A549 (cell line): ENCODE results near the gene ACADVL. TPM values are rescaled to one million over a fixed set of nuclear protein-coding genes. Genes with fewer than 3 reads are reported as not detected.
A peak's percentile ranks its signal among the peaks of the same experiment; 100 is the strongest.

ENCODE experiments used
- ATAC-seq, 2 experiments: fragments of 200-7000 bp in 1 of 2; fragments of >200 bp in 1 of 2; cut with Nextera tagmentation in 1 of 2; cut with Tn5 transposase in 1 of 2; 3 replicates each; pipeline versions ENCODE4 v1.8.0 to v1.9.1; 2018 to 2020; ENCODE audit warnings: mild to moderate bottlenecking in 1 of 2, moderate library complexity in 1 of 2
- CTCF ChIA-PET: fragments of 300-600 bp; sonication (Branson Sonifier 250); formaldehyde crosslinking; extraction: SDS; loops from one replicate; lab custom pipeline; 2021; ENCODE audit warnings: antibody characterized with exemption, inconsistent platforms; lab: Yijun Ruan, JAX
- POLR2A ChIA-PET: fragments of 350-600 bp; formaldehyde crosslinking; extraction: SDS; loops from one replicate; lab custom pipeline; 2021; ENCODE audit warnings: antibody characterized with exemption, inconsistent platforms; lab: Yijun Ruan, JAX
- DNase-seq, 2 experiments: peaks; one replicate each; pipeline versions ENCODE4 v3.0.0 to v3.0.0-alpha.2; 2011 to 2016; ENCODE audit warnings: low read depth in 1 of 2, low spot score in 1 of 2
- FAIRE-seq: peaks from 2 replicates; lab custom pipeline; 2011; peaks lifted over from hg19 to GRCh38; lab: Jason Lieb, UNC
- H3K27ac ChIP-seq, 2 experiments: fragments of >200 bp; sonication (Bioruptor Twin); formaldehyde crosslinking; 3 replicates each; pipeline ENCODE4 v1.5.1; 2016 to 2017
- H3K4me1 ChIP-seq: fragments of >200 bp; sonication (Bioruptor Twin); formaldehyde crosslinking; 3 replicates; pipeline ENCODE4 v1.6.1; 2016
- H3K4me2 ChIP-seq: fragments of >200 bp; sonication (Bioruptor Twin); formaldehyde crosslinking; 3 replicates; pipeline ENCODE4 v1.6.1; 2016
- H3K4me3 ChIP-seq: fragments of >200 bp; sonication (Bioruptor Twin); formaldehyde crosslinking; 3 replicates; pipeline ENCODE4 v1.5.1; 2016
- H3K9me3 ChIP-seq: fragments of >200 bp; sonication (Bioruptor Twin); formaldehyde crosslinking; 3 replicates; pipeline ENCODE4 v1.6.1; 2016
- CBX8 ChIP-seq: fragments of 200-600 bp; sonication (generic); IDR thresholded peaks from 2 replicates; pipeline ENCODE4 v1.6.1; 2016
- CEBPB ChIP-seq, 2 experiments: fragments of >200 bp in 1 of 2; sonication (Bioruptor Twin) in 1 of 2; formaldehyde crosslinking in 1 of 2; IDR thresholded peaks; 2 replicates each; pipeline ENCODE4 v1.6.1; 2012 to 2016
- EP300 ChIP-seq, 2 experiments: fragments of >200 bp; sonication (Bioruptor Twin); formaldehyde crosslinking; IDR thresholded peaks; 2 replicates in 1 of 2; 3 replicates in 1 of 2; pipeline ENCODE4 v1.6.1; 2016 to 2017
- ESRRA ChIP-seq: fragments of 150-350 bp; IDR thresholded peaks from 2 replicates; pipeline ENCODE4 v1.6.1; 2014; ENCODE audit warnings: mild to moderate bottlenecking, low read length, borderline replicate concordance
- GATA3 ChIP-seq: IDR thresholded peaks from 2 replicates; pipeline ENCODE4 v1.6.1; 2012; ENCODE audit warnings: borderline replicate concordance
- HEYL ChIP-seq: fragments of 250-450 bp; sonication (Bioruptor Pico); IDR thresholded peaks from 2 replicates; pipeline ENCODE4 v1.8.0; 2021; ENCODE audit warnings: mild to moderate bottlenecking, moderate library complexity
- HOXA7 ChIP-seq: fragments of 250-450 bp; sonication (Bioruptor Pico); IDR thresholded peaks from 2 replicates; pipeline ENCODE4 v1.5.0; 2020; ENCODE audit warnings: mild to moderate bottlenecking, moderate library complexity
- HOXB13 ChIP-seq: fragments of 250-450 bp; sonication (Bioruptor Pico); IDR thresholded peaks from 2 replicates; pipeline ENCODE4 v1.5.0; 2020; ENCODE audit warnings: low read depth, mild to moderate bottlenecking, moderate library complexity
- MAFK ChIP-seq: fragments of 450-650 bp; IDR thresholded peaks from 2 replicates; pipeline ENCODE4 v1.6.1; 2014; ENCODE audit not compliant: partially characterized antibody
- MYC ChIP-seq: IDR thresholded peaks from 2 replicates; pipeline ENCODE4 v1.6.1; 2012; ENCODE audit warnings: mild to moderate bottlenecking, inconsistent platforms, low read length, improper control_type of control experiment, borderline replicate concordance
- NPAS2 ChIP-seq: fragments of 250-450 bp; sonication (Bioruptor Pico); IDR thresholded peaks from 2 replicates; pipeline ENCODE4 v1.8.0; 2022; ENCODE audit warnings: mild to moderate bottlenecking, moderate library complexity, borderline replicate concordance
- PHF8 ChIP-seq: fragments of 200-600 bp; sonication (generic); IDR thresholded peaks from 2 replicates; pipeline ENCODE4 v1.6.1; 2016; ENCODE audit warnings: low read depth, mild to moderate bottlenecking, antibody characterized with exemption, moderate library complexity, borderline replicate concordance
- POLR2A ChIP-seq: IDR thresholded peaks from 2 replicates; pipeline ENCODE4 v1.6.1; 2012; ENCODE audit warnings: mild to moderate bottlenecking, low read length
- RAD21 ChIP-seq, 2 experiments: fragments of >200 bp in 1 of 2; sonication (Bioruptor Twin) in 1 of 2; formaldehyde crosslinking in 1 of 2; IDR thresholded peaks in 1 of 2; conservative IDR thresholded peaks in 1 of 2; 2 replicates in 1 of 2; 3 replicates in 1 of 2; pipeline ENCODE4 v1.6.1; 2012 to 2018; ENCODE audit warnings: inconsistent platforms in 1 of 2
- RARB ChIP-seq: fragments of 250-450 bp; sonication (Bioruptor Pico); IDR thresholded peaks from 2 replicates; pipeline ENCODE4 v1.8.0; 2021; ENCODE audit warnings: mild to moderate bottlenecking, moderate library complexity
- RCOR1 ChIP-seq: fragments of 150-350 bp; IDR thresholded peaks from 2 replicates; pipeline ENCODE4 v1.6.1; 2014; ENCODE audit warnings: antibody characterized with exemption, low read length, low read depth
- SMC3 ChIP-seq: fragments of >200 bp; sonication (Bioruptor Twin); formaldehyde crosslinking; IDR thresholded peaks from 3 replicates; pipeline ENCODE4 v1.6.1; 2018; ENCODE audit warnings: inconsistent platforms
- SREBF2 ChIP-seq: fragments of 450-650 bp; IDR thresholded peaks from 2 replicates; pipeline ENCODE4 v1.6.1; 2014; ENCODE audit warnings: mild to moderate bottlenecking, moderate library complexity
- TP53 ChIP-seq: fragments of 250-450 bp; sonication (Bioruptor Pico); IDR thresholded peaks from 2 replicates; pipeline ENCODE4 v1.5.0; 2021; ENCODE audit warnings: mild to moderate bottlenecking, moderate library complexity
- WGBS: methylation state at CpG from one replicate; pipeline ENCODE4 v1.1.6; 2017; ENCODE audit errors: missing lambda C conversion rate; 5-methylcytosine and 5-hydroxymethylcytosine counted together
- polyA plus RNA-seq, 4 experiments: library from polyadenylated mRNA; depleted of rRNA in 3 of 4; stranded (reverse); fragments of >200 nt; fragmentation: RNase III in 1 of 4; extraction: RNeasy Plus Mini Kit Qiagen cat#74134 plus additional on column Dnase treatment in 1 of 4; gene quantifications; 2 replicates in 3 of 4; 3 replicates in 1 of 4; pipeline ENCODE4 v1.2.3, GENCODE V29; 2011 to 2017
- TF ChIP-seq, protein P1 (sequence below): fragments of >200 bp; sonication (Bioruptor Twin); formaldehyde crosslinking; IDR thresholded peaks from 2 replicates; pipeline ENCODE4 v1.6.1; 2016
- TF ChIP-seq, protein P2 (sequence below): fragments of 250-450 bp; sonication (Bioruptor Pico); IDR thresholded peaks from 2 replicates; pipeline ENCODE4 v1.5.0; 2020; ENCODE audit warnings: low read depth, mild to moderate bottlenecking, moderate library complexity
- TF ChIP-seq, protein P3 (sequence below): IDR thresholded peaks from 2 replicates; pipeline ENCODE4 v1.6.1; 2012
- TF ChIP-seq, protein P4 (sequence below): fragments of >200 bp; sonication (Bioruptor Twin); formaldehyde crosslinking; IDR thresholded peaks from 3 replicates; pipeline ENCODE4 v1.5.1; 2016
- TF ChIP-seq, protein P5 (sequence below): IDR thresholded peaks from 2 replicates; pipeline ENCODE4 v1.6.1; 2012

ACADVL gene
- polyA plus RNA-seq, 2 of the 4 experiments (the other 2 are of a cell fraction) = 238 to 425 TPM

DNA sequence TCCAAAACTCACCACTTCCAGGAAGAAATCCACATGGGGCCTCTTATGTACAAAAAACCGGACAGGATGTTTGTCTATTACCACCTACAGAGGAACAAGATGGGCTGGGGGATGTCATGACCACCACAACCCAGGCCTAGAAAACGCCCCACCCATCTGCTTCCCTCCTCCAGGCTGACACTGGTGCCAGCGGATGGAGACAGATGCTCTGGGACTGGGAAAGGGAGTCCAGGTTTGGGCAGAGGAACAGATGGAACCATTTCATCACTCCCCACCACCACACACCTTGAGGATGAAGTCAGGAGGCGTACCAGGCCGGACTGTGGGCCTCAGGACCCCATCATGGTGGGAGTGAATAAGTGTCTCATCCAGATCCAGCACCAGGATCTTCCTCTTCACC, 27.0 kb downstream of the ACADVL start:
- ChIA-PET CTCF (interaction anchor here (1.0 to 7.5 kb wide), 3 partner anchors 10 to 50 kb away, joined by 3 to 66 read pairs (median 5); no protein-coding TSS in a partner anchor), POLR2A (no interaction called here)
- ATAC-seq (no peak), DNase-seq (no peak), FAIRE-seq (no peak)
- Histone ChIP-seq H3K9me3 (no peaks in the 10 kb centered on the region), H3K4me1 (peaks cover 23% of the 10 kb centered on the region), H3K4me2 (no peak overlapping the region), H3K4me3 (no peak overlapping the region), H3K27ac (no peak overlapping the region)
- WGBS = 87% methylated on average over 5 of the region's 5 CpGs
- TF ChIP-seq SREBF2 (no peak), RCOR1 (no peak), EP300 (IDR thresholded peaks at IDR 0.05) (no peak), HEYL (CRISPR knock-in tag) (no peak), CEBPB (IDR thresholded peaks at IDR 0.05) (no peak), POLR2A (no peak)
- TF ChIP-seq, protein P1, sequence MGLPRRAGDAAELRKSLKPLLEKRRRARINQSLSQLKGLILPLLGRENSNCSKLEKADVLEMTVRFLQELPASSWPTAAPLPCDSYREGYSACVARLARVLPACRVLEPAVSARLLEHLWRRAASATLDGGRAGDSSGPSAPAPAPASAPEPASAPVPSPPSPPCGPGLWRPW = no peak
- TF ChIP-seq, protein P2, sequence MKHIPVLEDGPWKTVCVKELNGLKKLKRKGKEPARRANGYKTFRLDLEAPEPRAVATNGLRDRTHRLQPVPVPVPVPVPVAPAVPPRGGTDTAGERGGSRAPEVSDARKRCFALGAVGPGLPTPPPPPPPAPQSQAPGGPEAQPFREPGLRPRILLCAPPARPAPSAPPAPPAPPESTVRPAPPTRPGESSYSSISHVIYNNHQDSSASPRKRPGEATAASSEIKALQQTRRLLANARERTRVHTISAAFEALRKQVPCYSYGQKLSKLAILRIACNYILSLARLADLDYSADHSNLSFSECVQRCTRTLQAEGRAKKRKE (CRISPR knock-in tag) = no peak
- TF ChIP-seq, all 56 proteins: peak for 0

DNA sequence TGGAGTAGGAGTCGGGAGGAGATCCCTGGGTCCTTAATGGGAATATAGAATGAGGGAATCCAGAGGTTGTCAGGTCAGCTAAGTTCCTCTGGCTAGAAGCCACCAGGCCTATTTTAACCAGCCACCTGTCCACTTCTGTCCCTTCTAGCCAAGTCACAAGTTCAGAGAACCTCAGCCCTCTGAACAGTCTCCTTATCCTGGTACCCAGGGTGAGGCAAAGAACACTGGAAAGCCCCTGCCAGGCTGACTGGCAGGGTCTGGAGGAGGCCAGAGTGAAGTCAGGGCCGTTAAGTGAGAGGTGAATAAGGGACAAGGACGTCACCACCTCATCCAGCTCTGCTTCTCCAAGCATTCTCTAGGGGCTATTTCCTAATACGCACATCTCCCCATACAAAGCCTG, 29.1 kb downstream of the ACADVL start:
- Histone ChIP-seq H3K27ac (peak overlapping the region in 1 of 2 experiments; percentile 2; a peak in 1 of 6 replicates), H3K4me3 (no peak overlapping the region), H3K4me2 (peak overlapping the region; percentile 93), H3K9me3 (no peaks in the 10 kb centered on the region), H3K4me1 (peaks cover 26% of the 10 kb centered on the region)
- CTCF ChIA-PET = interaction anchor here (0.8 to 4.6 kb wide), 6 partner anchors 8 to 98 kb away, joined by 3 to 29 read pairs (median 4); partner anchors contain the start of gene SLC2A4
- TF ChIP-seq, protein P3, sequence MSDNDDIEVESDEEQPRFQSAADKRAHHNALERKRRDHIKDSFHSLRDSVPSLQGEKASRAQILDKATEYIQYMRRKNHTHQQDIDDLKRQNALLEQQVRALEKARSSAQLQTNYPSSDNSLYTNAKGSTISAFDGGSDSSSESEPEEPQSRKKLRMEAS = no peak
- no peak for TF ChIP-seq MYC
- TF ChIP-seq PHF8 = no peak
- no peak for TF ChIP-seq SMC3
- TF ChIP-seq, protein P4, sequence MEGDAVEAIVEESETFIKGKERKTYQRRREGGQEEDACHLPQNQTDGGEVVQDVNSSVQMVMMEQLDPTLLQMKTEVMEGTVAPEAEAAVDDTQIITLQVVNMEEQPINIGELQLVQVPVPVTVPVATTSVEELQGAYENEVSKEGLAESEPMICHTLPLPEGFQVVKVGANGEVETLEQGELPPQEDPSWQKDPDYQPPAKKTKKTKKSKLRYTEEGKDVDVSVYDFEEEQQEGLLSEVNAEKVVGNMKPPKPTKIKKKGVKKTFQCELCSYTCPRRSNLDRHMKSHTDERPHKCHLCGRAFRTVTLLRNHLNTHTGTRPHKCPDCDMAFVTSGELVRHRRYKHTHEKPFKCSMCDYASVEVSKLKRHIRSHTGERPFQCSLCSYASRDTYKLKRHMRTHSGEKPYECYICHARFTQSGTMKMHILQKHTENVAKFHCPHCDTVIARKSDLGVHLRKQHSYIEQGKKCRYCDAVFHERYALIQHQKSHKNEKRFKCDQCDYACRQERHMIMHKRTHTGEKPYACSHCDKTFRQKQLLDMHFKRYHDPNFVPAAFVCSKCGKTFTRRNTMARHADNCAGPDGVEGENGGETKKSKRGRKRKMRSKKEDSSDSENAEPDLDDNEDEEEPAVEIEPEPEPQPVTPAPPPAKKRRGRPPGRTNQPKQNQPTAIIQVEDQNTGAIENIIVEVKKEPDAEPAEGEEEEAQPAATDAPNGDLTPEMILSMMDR = no peak
- TF ChIP-seq, protein P5, sequence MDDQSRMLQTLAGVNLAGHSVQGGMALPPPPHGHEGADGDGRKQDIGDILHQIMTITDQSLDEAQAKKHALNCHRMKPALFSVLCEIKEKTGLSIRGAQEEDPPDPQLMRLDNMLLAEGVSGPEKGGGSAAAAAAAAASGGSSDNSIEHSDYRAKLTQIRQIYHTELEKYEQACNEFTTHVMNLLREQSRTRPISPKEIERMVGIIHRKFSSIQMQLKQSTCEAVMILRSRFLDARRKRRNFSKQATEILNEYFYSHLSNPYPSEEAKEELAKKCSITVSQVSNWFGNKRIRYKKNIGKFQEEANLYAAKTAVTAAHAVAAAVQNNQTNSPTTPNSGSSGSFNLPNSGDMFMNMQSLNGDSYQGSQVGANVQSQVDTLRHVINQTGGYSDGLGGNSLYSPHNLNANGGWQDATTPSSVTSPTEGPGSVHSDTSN = no peak
- no peak for TF ChIP-seq CBX8
- no peak for TF ChIP-seq RARB
- TF ChIP-seq SREBF2 = no peak
- FAIRE-seq (no peak), DNase-seq (no peak), ATAC-seq (no peak)
- POLR2A ChIA-PET = interaction anchor here (0.5 kb wide), 1 partner anchor 155 kb away, joined by 3 read pairs; the partner anchor contains the start of gene TMEM256
- 84% methylated on average over 4 of the region's 4 CpGs for WGBS

DNA sequence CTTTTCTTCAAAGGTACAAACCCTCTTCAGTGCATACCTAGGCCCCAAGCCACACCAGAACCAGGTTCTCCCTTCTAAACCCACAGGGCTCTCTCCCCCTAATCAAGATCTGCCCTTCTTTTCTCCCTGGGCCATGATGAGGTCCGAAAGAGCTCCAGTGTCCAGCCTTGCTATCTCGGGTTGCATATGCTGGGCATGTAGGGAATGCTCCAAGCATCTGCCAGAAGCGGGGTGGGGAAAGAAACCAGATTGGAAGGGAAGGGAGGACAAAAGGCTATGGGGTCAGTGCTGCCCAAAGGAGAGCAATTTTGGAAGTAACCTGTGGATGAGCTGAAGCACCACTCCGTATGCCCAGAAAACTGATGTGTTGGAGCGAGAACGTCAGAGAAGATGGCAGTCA, 29.5 kb downstream of the ACADVL start:
- no peak for DNase-seq
- peak overlapping the region in 1 of 2 experiments; percentile 2; a peak in 1 of 6 replicates for H3K27ac ChIP-seq
- H3K9me3 ChIP-seq = no peaks in the 10 kb centered on the region
- H3K4me2 ChIP-seq = peak overlapping the region; percentile 93
- CTCF ChIA-PET = interaction anchor here (0.8 to 4.6 kb wide), 8 partner anchors 8 to 204 kb away, joined by 3 to 29 read pairs (median 4); partner anchors contain the start of gene SLC2A4
- TF ChIP-seq GATA3 = no peak
- TF ChIP-seq CBX8 = no peak
- TF ChIP-seq RAD21 (conservative IDR thresholded peaks at IDR 0.05 in 1 of 2, IDR thresholded peaks at IDR 0.05 in 1 of 2) = no peak
- TF ChIP-seq RCOR1 = no peak
- TF ChIP-seq HOXB13 (CRISPR knock-in tag) = no peak
- TF ChIP-seq ESRRA = no peak
- no peak for TF ChIP-seq MYC
- TF ChIP-seq HOXA7 (CRISPR knock-in tag) = no peak
- no peak for TF ChIP-seq MAFK
- no peak for TF ChIP-seq TP53 (CRISPR knock-in tag)
- TF ChIP-seq NPAS2 = no peak
- TF ChIP-seq, all 56 proteins: peak for 0
- no peak for ATAC-seq
- POLR2A ChIA-PET = no interaction called here
- FAIRE-seq = no peak
- Histone ChIP-seq H3K4me3 (no peak overlapping the region), H3K4me1 (peaks cover 28% of the 10 kb centered on the region)
- 88% methylated on average over 6 of the region's 6 CpGs for WGBS
